GM12875 (cell line): ENCODE data around the gene SH2D4B.

Experiments used
- H3K4me3 ChIP-seq: one replicate; pipeline ENCODE4 v1.5.1; 2011; ENCODE audit warnings: low read depth, low read length, control low read depth
- CTCF ChIP-seq: IDR thresholded peaks from 2 replicates; pipeline ENCODE4 v1.5.1; 2011; ENCODE audit warnings: low read depth, mild to moderate bottlenecking, control low read depth, inconsistent platforms, low read length, moderate library complexity, borderline replicate concordance; ENCODE audit not compliant: insufficient read depth

SH2D4B gene

GRCh38 chr10:80552151-80552646 is 14.5 kb downstream of the SH2D4B start:
- H3K4me3 ChIP-seq: no peak overlapping the region
- TF ChIP-seq CTCF: no peak

GRCh38 chr10:80553436-80553835 is 15.7 kb downstream of the SH2D4B start:
- no peak for TF ChIP-seq CTCF
- H3K4me3 ChIP-seq: no peak overlapping the region

- no peak overlapping the region for H3K4me3 ChIP-seq
- TF ChIP-seq CTCF: no peak
These were observed 16.3 kb downstream of the SH2D4B start for GRCh38 chr10:80554050-80554449.

DNA sequence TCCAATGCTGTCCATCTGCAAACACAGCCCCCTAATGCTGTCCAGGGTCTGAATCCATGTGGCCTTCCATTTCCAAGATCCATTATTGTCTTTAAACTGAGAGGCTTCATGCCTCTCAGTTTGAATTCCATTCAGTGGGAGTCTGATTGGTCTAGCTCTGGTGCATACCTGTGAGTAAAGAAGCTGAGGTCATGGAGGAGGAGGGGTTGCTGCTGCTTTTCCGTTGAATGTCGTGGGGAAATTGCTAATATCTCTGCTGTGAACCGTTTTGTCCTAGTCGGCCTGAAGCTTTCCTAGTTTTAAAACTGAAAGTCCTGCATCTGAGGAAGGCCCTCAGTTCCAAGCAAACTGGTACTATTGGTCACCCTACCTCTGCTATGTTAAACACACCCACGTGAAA is 17.7 kb downstream of the SH2D4B start:
- no peak overlapping the region for H3K4me3 ChIP-seq
- no peak for TF ChIP-seq CTCF

- no peak for TF ChIP-seq CTCF
These were observed 24.2 kb downstream of the SH2D4B start for GRCh38 chr10:80561950-80562349.

DNA sequence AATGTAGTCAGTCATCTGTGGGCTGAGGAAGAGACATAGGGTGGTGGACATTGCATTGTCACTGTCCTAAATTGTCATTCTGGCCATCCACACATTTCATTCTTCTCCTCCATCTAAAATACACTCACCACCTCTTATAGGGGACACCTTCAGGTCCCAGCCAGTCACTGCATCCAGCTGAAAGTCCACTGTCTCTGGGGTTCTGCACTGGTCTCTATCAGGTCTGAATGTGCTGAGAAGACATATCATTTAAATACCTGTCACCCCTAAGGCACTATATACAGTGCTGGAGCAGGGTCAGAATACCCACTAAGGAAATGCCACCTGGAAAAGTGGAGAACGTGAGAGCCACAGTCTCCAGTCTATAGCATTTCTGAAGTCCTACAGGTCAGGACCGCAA is 29.6 kb downstream of the SH2D4B start:
- TF ChIP-seq CTCF: no peak
- H3K4me3 ChIP-seq: no peak overlapping the region

More at GRCh38 chr10:80561950-80562349, 24.2 kb downstream of the SH2D4B start:
- H3K4me3 ChIP-seq: no peak overlapping the region

GRCh38 chr10:80569131-80569895 is 31.6 kb downstream of the SH2D4B start:
- H3K4me3 ChIP-seq: no peak overlapping the region
- no peak for TF ChIP-seq CTCF
